Neural progenitor cell (in vitro differentiated cells): ENCODE results near the gene OR9I1. TPM values are rescaled to one million over a fixed set of nuclear protein-coding genes. Genes with fewer than 3 reads are reported as not detected.

ENCODE experiments used
- DNase-seq: peaks from one replicate; pipeline ENCODE4 v3.0.0-alpha.2; 2016; ENCODE audit warnings: low spot score
- H2AFZ ChIP-seq: fragments of 200-600 bp; sonication (generic); replicated peaks from 2 replicates; pipeline ENCODE4 v1.6.1; 2016; ENCODE audit warnings: antibody characterized with exemption
- H3F3A ChIP-seq: fragments of 200-600 bp; sonication (generic); 2 replicates; pipeline ENCODE4 v1.6.1; 2016; ENCODE audit warnings: antibody characterized with exemption, low read depth
- H3K27ac ChIP-seq: fragments of 200-600 bp; sonication (generic); 2 replicates; pipeline ENCODE4 v1.5.1; 2016; ENCODE audit warnings: mild to moderate bottlenecking
- H3K27me3 ChIP-seq: fragments of 200-600 bp; sonication (generic); 2 replicates; pipeline ENCODE4 v1.6.1; 2016; ENCODE audit warnings: mild to moderate bottlenecking, moderate library complexity
- H3K36me3 ChIP-seq: fragments of 200-600 bp; sonication (generic); 2 replicates; pipeline ENCODE4 v1.5.1; 2016
- H3K4me1 ChIP-seq: fragments of 200-600 bp; sonication (generic); 2 replicates; pipeline ENCODE4 v1.6.1; 2016; ENCODE audit warnings: mixed run types
- H3K4me2 ChIP-seq: fragments of 200-600 bp; sonication (generic); 2 replicates; pipeline ENCODE4 v1.6.1; 2016
- H3K4me3 ChIP-seq: fragments of 200-600 bp; sonication (generic); 2 replicates; pipeline ENCODE4 v1.5.1; 2016
- H3K79me2 ChIP-seq: fragments of 200-600 bp; sonication (generic); 2 replicates; pipeline ENCODE4 v1.6.1; 2016; ENCODE audit warnings: low read depth
- H3K9ac ChIP-seq: fragments of 200-600 bp; sonication (generic); 2 replicates; pipeline ENCODE4 v1.6.1; 2016
- H3K9me3 ChIP-seq: fragments of 200-600 bp; sonication (generic); 2 replicates; pipeline ENCODE4 v1.5.1; 2016; ENCODE audit warnings: low read depth
- H4K20me1 ChIP-seq: fragments of 200-600 bp; sonication (generic); 2 replicates; pipeline ENCODE4 v1.6.1; 2016; ENCODE audit warnings: low read depth
- H3K27ac Mint-ChIP-seq: 3 replicates; pipeline ENCODE4 v1.8.0; 2021; ENCODE audit warnings: mixed read lengths
- H3K27me3 Mint-ChIP-seq: 2 replicates; pipeline ENCODE4 v1.8.0; 2022; ENCODE audit warnings: low read depth, mild to moderate bottlenecking, inconsistent platforms, moderate library complexity, mixed read lengths; ENCODE audit not compliant: insufficient read depth
- H3K36me3 Mint-ChIP-seq: 3 replicates; pipeline ENCODE4 v1.8.0; 2021; ENCODE audit warnings: mixed read lengths
- H3K4me1 Mint-ChIP-seq: 3 replicates; pipeline ENCODE4 v1.8.0; 2021; ENCODE audit warnings: mixed read lengths
- H3K4me3 Mint-ChIP-seq: 3 replicates; pipeline ENCODE4 v1.8.0; 2021; ENCODE audit warnings: mild to moderate bottlenecking, moderate library complexity, mixed read lengths
- H3K9me3 Mint-ChIP-seq: 3 replicates; pipeline ENCODE4 v1.8.0; 2020; ENCODE audit warnings: mixed read lengths
- EZH2 ChIP-seq: fragments of 200-600 bp; sonication (generic); IDR thresholded peaks from 2 replicates; pipeline ENCODE4 v1.6.1; 2017; ENCODE audit warnings: antibody characterized with exemption, mild to moderate bottlenecking, moderate library complexity
- EZH2phosphoT487 ChIP-seq: fragments of 200-600 bp; sonication (generic); IDR thresholded peaks from 2 replicates; pipeline ENCODE4 v1.6.1; 2017; ENCODE audit warnings: antibody characterized with exemption
- total RNA-seq: library from RNA; depleted of rRNA; stranded (reverse); fragments of >200 nt; gene quantifications from 2 replicates; pipeline ENCODE4 v1.2.3, GENCODE V29; 2015; ENCODE audit warnings: low replicate concordance
- TF ChIP-seq, protein P1 (sequence below): fragments of 200-600 bp; sonication (generic); IDR thresholded peaks from 2 replicates; pipeline ENCODE4 v1.5.1; 2017; ENCODE audit warnings: antibody characterized with exemption, mild to moderate bottlenecking

Gene OR9I1
- total RNA-seq, 1 donor from 2014 or later, result not detected

DNA sequence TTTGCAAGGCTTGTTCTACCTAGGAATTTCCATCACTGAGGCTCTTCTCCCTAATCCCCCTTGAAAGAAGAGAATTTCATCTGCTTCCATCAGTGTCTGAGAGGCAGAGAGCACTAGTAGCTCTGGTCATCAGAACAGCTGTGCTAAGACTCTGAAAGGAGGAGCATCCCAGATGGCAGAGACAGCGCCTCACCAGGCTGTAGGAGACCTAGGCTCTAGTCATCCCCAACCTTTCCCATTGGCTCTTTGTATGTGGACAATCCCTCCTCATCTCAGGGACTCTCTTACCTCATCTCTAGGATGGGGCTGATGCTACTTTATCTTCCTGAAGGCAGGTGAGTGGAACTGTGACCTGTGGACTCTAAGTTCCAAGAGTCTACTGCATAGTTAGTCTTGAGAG, 8.8 kb upstream of the OR9I1 start:
- Histone ChIP-seq H3K4me3 (no peak overlapping the region), H3K9me3 (no peaks in the 10 kb centered on the region), H3K4me2 (no peak overlapping the region), H3K36me3 (no peaks in the 10 kb centered on the region), H2AFZ (no peak overlapping the region), H3K27me3 (no peaks in the 10 kb centered on the region), H3K79me2 (no peaks in the 10 kb centered on the region), H3F3A (no peaks in the 10 kb centered on the region), H3K4me1 (no peaks in the 10 kb centered on the region), H4K20me1 (no peaks in the 10 kb centered on the region), H3K9ac (no peak overlapping the region), H3K27ac (no peak overlapping the region)
- Mint-ChIP-seq H3K27me3 (no peaks in the 10 kb centered on the region), H3K4me3 (no peak overlapping the region), H3K9me3 (no peaks in the 10 kb centered on the region), H3K27ac (no peak overlapping the region), H3K4me1 (no peaks in the 10 kb centered on the region), H3K36me3 (no peaks in the 10 kb centered on the region)
- peak; percentile 2 for DNase-seq
- TF ChIP-seq, protein P1, sequence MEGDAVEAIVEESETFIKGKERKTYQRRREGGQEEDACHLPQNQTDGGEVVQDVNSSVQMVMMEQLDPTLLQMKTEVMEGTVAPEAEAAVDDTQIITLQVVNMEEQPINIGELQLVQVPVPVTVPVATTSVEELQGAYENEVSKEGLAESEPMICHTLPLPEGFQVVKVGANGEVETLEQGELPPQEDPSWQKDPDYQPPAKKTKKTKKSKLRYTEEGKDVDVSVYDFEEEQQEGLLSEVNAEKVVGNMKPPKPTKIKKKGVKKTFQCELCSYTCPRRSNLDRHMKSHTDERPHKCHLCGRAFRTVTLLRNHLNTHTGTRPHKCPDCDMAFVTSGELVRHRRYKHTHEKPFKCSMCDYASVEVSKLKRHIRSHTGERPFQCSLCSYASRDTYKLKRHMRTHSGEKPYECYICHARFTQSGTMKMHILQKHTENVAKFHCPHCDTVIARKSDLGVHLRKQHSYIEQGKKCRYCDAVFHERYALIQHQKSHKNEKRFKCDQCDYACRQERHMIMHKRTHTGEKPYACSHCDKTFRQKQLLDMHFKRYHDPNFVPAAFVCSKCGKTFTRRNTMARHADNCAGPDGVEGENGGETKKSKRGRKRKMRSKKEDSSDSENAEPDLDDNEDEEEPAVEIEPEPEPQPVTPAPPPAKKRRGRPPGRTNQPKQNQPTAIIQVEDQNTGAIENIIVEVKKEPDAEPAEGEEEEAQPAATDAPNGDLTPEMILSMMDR, result no peak
- TF ChIP-seq EZH2, result no peak
- no peak for TF ChIP-seq EZH2phosphoT487

DNA sequence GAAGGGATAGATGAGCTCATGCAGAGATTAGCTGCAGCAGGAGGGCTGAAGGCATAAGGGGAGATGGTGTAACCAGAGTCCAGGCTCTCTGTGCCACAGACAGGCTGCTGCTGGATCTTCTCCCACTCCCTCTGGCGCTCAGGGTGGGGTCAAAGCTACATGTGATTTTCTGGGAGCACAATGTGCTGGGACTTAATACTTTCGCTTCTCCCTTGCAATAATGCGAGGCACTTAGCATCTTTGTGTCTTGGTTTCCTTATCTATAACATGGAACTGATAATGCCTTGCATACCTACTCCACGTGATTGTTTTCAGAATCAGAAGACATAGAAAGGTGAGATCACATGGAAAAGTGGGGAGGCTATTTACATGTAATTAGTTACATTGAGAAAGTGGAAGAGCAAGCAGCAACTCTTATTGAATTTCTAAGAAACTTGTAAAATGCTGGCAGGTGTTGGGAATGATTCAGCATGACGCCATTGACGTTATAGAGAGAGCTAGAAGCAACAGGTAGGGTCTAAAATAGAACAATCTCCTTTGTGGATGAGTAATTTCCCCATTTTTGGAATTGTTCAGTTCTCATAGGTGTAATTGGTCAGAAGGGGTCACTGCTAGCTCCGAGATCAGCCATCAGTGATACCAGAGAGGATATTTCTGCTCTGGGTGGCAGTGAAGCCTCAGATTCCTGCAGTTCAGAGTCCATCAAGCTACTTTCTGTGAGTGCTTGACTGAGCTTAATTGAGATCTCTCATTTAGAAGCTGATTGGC, 8.2 kb upstream of the OR9I1 start:
- Histone ChIP-seq H3K27ac (no peak overlapping the region), H3K4me1 (no peaks in the 10 kb centered on the region), H2AFZ (no peak overlapping the region), H3K4me2 (no peak overlapping the region), H3F3A (no peaks in the 10 kb centered on the region), H3K9me3 (no peaks in the 10 kb centered on the region), H3K36me3 (no peaks in the 10 kb centered on the region), H4K20me1 (no peaks in the 10 kb centered on the region), H3K79me2 (no peaks in the 10 kb centered on the region), H3K4me3 (no peak overlapping the region), H3K27me3 (no peaks in the 10 kb centered on the region), H3K9ac (no peak overlapping the region)
- H3K4me1 Mint-ChIP-seq, result no peaks in the 10 kb centered on the region
- no peaks in the 10 kb centered on the region for H3K36me3 Mint-ChIP-seq
- H3K27me3 Mint-ChIP-seq, result no peaks in the 10 kb centered on the region
- DNase-seq, result no peak
- TF ChIP-seq EZH2phosphoT487, result no peak
- no peak for TF ChIP-seq EZH2
- TF ChIP-seq, protein P1, result no peak
- H3K9me3 Mint-ChIP-seq, result no peaks in the 10 kb centered on the region
- no peak overlapping the region for H3K4me3 Mint-ChIP-seq
- H3K27ac Mint-ChIP-seq, result no peak overlapping the region

- no peaks in the 10 kb centered on the region for H3K4me1 Mint-ChIP-seq
- H3K4me3 Mint-ChIP-seq, result no peak overlapping the region
- no peaks in the 10 kb centered on the region for H3K36me3 Mint-ChIP-seq
- H3K27ac Mint-ChIP-seq, result no peak overlapping the region
- Histone ChIP-seq H3K9ac (no peak overlapping the region), H3K36me3 (no peaks in the 10 kb centered on the region), H3F3A (no peaks in the 10 kb centered on the region), H3K4me3 (no peak overlapping the region), H3K27ac (no peak overlapping the region), H2AFZ (no peak overlapping the region), H3K4me1 (no peaks in the 10 kb centered on the region), H3K9me3 (no peaks in the 10 kb centered on the region), H4K20me1 (no peaks in the 10 kb centered on the region), H3K4me2 (no peak overlapping the region), H3K27me3 (no peaks in the 10 kb centered on the region), H3K79me2 (no peaks in the 10 kb centered on the region)
- DNase-seq, result no peak
- H3K9me3 Mint-ChIP-seq, result no peaks in the 10 kb centered on the region
- H3K27me3 Mint-ChIP-seq, result no peaks in the 10 kb centered on the region
- TF ChIP-seq EZH2phosphoT487 (no peak), EZH2 (no peak)
- TF ChIP-seq, protein P1, result no peak
Observed at GRCh38 chr11:58127350-58127749, 2.0 kb upstream of the OR9I1 start.
